AG09319 (cell line): ENCODE data around the gene TTC9C.
A peak's percentile ranks its signal among the peaks of the same experiment; 100 is the strongest.

Experiments
- DNase-seq: peaks from one replicate; pipeline ENCODE4 v3.0.0-alpha.2; 2010; ENCODE audit warnings: low read depth; ENCODE audit errors: extremely low read depth
- TF ChIP-seq, protein P1 (sequence below): IDR thresholded peaks from 2 replicates; pipeline ENCODE4 v1.5.1; 2011; ENCODE audit warnings: low read depth, mild to moderate bottlenecking, inconsistent platforms, low read length, moderate library complexity

The TTC9C gene

DNA sequence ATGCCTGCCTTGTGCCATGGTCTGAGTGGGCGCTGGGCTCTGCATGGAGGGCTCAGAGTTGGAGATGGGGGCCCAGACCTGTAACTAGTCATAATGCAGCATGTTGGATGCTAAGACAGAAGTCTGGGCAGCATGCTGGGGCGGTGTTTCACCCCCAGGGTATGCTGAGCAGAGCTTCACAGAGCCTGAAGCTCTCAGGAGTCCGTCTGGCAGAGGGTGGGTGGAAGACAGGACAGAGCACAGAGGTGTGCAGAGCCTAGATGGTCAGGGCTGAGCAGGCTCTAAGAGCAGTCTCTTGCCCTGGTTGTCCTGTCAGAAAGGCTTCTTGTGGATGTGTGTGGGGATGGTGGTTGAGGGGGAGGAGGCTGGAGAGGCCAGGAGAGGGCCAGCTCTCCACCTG, 50.2 kb downstream of the TTC9C start:
- TF ChIP-seq, protein P1, sequence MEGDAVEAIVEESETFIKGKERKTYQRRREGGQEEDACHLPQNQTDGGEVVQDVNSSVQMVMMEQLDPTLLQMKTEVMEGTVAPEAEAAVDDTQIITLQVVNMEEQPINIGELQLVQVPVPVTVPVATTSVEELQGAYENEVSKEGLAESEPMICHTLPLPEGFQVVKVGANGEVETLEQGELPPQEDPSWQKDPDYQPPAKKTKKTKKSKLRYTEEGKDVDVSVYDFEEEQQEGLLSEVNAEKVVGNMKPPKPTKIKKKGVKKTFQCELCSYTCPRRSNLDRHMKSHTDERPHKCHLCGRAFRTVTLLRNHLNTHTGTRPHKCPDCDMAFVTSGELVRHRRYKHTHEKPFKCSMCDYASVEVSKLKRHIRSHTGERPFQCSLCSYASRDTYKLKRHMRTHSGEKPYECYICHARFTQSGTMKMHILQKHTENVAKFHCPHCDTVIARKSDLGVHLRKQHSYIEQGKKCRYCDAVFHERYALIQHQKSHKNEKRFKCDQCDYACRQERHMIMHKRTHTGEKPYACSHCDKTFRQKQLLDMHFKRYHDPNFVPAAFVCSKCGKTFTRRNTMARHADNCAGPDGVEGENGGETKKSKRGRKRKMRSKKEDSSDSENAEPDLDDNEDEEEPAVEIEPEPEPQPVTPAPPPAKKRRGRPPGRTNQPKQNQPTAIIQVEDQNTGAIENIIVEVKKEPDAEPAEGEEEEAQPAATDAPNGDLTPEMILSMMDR = no peak
- no peak for DNase-seq

DNA sequence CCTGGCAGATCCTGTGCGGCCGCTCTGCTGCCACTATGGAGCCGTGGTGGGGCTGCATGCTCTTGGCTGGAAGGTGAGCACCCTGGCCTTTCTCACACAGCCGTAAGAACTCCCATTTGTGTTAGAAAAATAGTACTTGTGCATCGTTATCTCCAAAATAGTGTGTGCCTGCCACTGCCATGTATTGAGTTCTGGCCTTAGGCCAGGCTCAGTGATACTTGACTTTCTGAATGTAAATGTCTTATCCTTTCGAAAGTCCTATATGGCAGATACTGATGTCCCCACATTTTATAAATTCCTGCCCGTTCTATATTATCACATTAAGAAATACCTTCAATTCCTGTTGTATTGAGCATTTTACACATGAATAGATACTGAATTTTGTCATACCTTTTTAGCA, 54.5 kb downstream of the TTC9C start:
- no peak for DNase-seq
- TF ChIP-seq, protein P1 = no peak

DNA sequence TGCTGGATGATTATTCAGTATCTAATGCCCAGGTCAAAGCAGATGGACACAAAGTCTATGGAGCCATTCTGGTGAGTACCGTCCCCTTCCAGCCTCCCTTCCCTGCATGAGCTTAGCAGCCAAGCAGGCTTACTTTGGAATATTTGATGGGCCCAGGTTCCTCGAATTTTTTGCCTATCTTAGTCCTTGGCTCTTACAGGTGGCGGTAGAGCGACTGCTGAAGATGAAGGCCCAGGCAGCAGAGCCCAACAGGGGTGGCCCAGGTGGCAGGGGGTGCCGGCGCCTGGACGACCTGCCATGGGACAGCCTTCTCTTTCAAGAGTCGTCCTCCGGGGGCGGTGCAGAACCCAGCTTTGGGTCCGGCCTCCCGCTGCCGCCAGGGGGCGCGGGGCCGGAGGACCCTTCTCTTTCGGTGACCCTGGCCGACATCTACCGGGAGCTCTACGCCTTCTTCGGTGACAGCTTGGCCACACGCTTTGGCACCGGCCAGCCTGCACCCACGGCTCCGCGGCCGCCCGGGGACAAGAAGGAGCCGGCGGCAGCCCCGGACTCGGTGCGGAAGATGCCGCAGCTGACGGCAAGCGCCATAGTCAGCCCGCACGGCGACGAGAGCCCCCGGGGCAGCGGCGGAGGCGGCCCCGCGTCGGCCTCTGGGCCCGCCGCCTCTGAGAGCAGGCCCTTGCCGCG, 58.2 kb downstream of the TTC9C start:
- TF ChIP-seq, protein P1 = no peak; the same call in none of the 2 replicates
- DNase-seq = peak; percentile 52

DNA sequence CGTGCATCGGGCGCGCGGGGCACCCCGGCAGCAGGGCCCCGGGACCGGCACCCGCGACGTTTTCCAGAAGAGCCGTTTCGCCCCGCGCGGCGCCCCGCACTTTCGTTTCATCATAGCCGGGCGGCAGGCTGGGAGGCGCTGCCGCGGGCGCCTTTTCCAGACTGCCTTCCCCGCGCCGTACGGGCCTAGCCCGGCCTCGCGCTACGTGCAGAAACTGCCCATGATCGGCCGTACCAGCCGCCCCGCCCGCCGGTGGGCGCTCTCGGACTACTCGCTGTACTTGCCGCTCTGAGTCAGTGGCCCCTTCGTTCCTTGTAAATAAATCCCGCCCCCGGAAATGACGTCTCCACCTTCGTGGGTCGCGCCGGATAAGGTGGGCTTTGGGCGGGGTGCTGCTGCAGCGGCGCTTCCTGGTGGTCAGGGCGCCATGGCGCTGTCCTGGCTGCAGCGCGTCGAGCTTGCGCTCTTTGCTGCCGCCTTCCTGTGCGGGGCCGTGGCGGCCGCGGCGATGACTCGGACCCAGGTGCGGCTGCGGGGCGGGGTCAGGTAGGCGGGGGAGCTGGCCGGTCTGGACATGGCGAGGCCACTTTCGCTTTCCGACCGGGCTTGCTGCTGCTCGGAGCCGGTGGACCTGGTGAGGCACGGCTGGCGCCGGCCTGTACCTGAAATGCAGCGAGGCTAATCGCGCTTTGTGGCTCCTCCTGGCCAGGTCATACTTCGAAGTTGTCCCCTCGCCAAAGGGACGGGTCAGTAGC, 58.9 kb downstream of the TTC9C start, which contains the start of gene TMEM179B:
Gene TMEM179B, plus strand, starts transcription at position 398 of the 755 bp plus-strand sequence. Its CDS starts 30 bp downstream, at position 428.
- peak; percentile 89 for DNase-seq
- TF ChIP-seq, protein P1 = peak; percentile 64
